MCF 10A (cell line): Measurements from ENCODE around the gene PTPN4. TPM values are rescaled to one million over a fixed set of nuclear protein-coding genes. Genes with fewer than 3 reads are reported as not detected.

Source experiments
- BruUV-seq: library from RNA; stranded (reverse); fragments of 400-500 nt; replicated peaks from 2 replicates; lab custom pipeline; 2021; lab: Mats Ljungman, UMichigan
- CTCF ChIA-PET: fragments of 300-600 bp; sonication (Branson Sonifier 250); formaldehyde crosslinking; extraction: SDS; loops from one replicate; lab custom pipeline; 2021; ENCODE audit warnings: antibody characterized with exemption, inconsistent platforms; lab: Yijun Ruan, JAX
- POLR2A ChIA-PET: fragments of 300-600, 350-650 bp; sonication (Branson Sonifier 250); formaldehyde crosslinking; extraction: SDS; loops from one replicate; lab custom pipeline; 2020; ENCODE audit warnings: antibody characterized with exemption, inconsistent platforms; lab: Yijun Ruan, JAX
- DNase-seq: peaks from one replicate; pipeline ENCODE4 v3.0.0-alpha.2; 2018; ENCODE audit not compliant: unreplicated experiment
- H3K27ac Mint-ChIP-seq: one replicate; pipeline ENCODE4 v1.8.0; 2022; ENCODE audit warnings: mild to moderate bottlenecking, low read depth, mixed read lengths; ENCODE audit not compliant: unreplicated experiment
- H3K27me3 Mint-ChIP-seq: one replicate; pipeline ENCODE4 v1.8.0; 2022; ENCODE audit warnings: mixed read lengths; ENCODE audit not compliant: insufficient read depth, unreplicated experiment
- H3K36me3 Mint-ChIP-seq: one replicate; pipeline ENCODE4 v1.8.0; 2022; ENCODE audit warnings: mild to moderate bottlenecking, moderate library complexity, mixed read lengths; ENCODE audit not compliant: insufficient read depth, unreplicated experiment
- H3K4me1 Mint-ChIP-seq: one replicate; pipeline ENCODE4 v1.8.0; 2022; ENCODE audit warnings: mixed read lengths; ENCODE audit not compliant: insufficient read depth, unreplicated experiment
- H3K4me3 Mint-ChIP-seq: one replicate; pipeline ENCODE4 v1.8.0; 2022; ENCODE audit warnings: mild to moderate bottlenecking, moderate library complexity, mixed read lengths; ENCODE audit not compliant: unreplicated experiment
- H3K9me3 Mint-ChIP-seq: one replicate; pipeline ENCODE4 v1.8.0; 2022; ENCODE audit warnings: mixed read lengths; ENCODE audit not compliant: unreplicated experiment
- CTCF ChIP-seq: fragments of 200-600 bp; IDR thresholded peaks from one replicate; pipeline ENCODE4 v1.8.0; 2022; ENCODE audit warnings: antibody characterized with exemption, mild to moderate bottlenecking; ENCODE audit not compliant: unreplicated experiment
- intact Hi-C: fragments of 100-400 bp; cut with micrococcal nuclease; formaldehyde crosslinking; loops from 2 replicates; pipeline ENCODE4 v1.14.1; 2022
- total RNA-seq: library from RNA; stranded (reverse); gene quantifications from 2 replicates; pipeline ENCODE4 v1.2.3, GENCODE V29; 2022

Gene PTPN4
- total RNA-seq, 1 experiment from 2014 or later, result 21.1 TPM

DNA sequence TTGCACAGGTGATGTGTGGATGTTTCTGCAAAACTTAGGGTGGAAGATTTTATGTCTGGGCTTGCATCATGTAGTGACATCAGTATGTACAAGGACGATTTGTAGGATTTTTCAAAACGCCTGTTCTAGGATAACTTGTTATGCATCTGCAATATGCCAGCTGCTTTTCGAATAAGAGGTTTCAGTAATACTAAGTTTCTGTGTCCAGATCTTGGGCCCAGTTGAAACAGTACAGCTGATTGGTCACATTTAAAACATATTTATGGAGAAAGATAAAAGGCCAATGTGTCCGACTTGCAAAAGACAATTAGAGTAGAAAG is 1.2 kb downstream of the PTPN4 start:
- POLR2A ChIA-PET, result interaction anchor here (0.6 to 4.4 kb wide), 12 partner anchors 9 to 347 kb away, joined by 3 to 17 read pairs (median 5); partner anchors contain the start of gene EPB41L5
- intact Hi-C loops, result loop anchor here (2.0 kb wide), 1 partner anchor 252 kb away; the partner anchor contains the start of gene EPB41L5

GRCh38 chr2:119764832-119765231 is 5.1 kb downstream of the PTPN4 start:
- H3K4me1 Mint-ChIP-seq, result peaks cover 36% of the 10 kb centered on the region
- intact Hi-C loops, result no loop called here
- TF ChIP-seq CTCF, result no peak
- peak overlapping the region; percentile 89 for H3K27ac Mint-ChIP-seq
- H3K36me3 Mint-ChIP-seq, result no peaks in the 10 kb centered on the region
- ChIA-PET POLR2A (interaction anchor here (1.2 to 2.2 kb wide), 6 partner anchors 12 to 331 kb away, joined by 3 to 8 read pairs (median 5); no protein-coding TSS in a partner anchor), CTCF (interaction anchor here (1.6 kb wide), 1 partner anchor 12 kb away, joined by 5 read pairs; no protein-coding TSS in a partner anchor)
- DNase-seq, result no peak
- H3K4me3 Mint-ChIP-seq, result peak overlapping the region; percentile 81
- H3K27me3 Mint-ChIP-seq, result no peaks in the 10 kb centered on the region
- no TSS peak for BruUV-seq
- H3K9me3 Mint-ChIP-seq, result no peaks in the 10 kb centered on the region

More for the DNA sequence above, 1.2 kb downstream of the PTPN4 start:
- peak overlapping the region; percentile 89 for H3K27ac Mint-ChIP-seq
- CTCF ChIA-PET, result interaction anchor here (0.8 to 1.4 kb wide), 3 partner anchors 18 to 415 kb away, joined by 3 to 4 read pairs (median 4); no protein-coding TSS in a partner anchor
- H3K4me1 Mint-ChIP-seq, result peaks cover 52% of the 10 kb centered on the region
- peaks cover 6% of the 10 kb centered on the region for H3K36me3 Mint-ChIP-seq
- peak; percentile 47 for DNase-seq
- no peak for TF ChIP-seq CTCF
- peak overlapping the region; percentile 81 for H3K4me3 Mint-ChIP-seq
- H3K9me3 Mint-ChIP-seq, result no peaks in the 10 kb centered on the region
- BruUV-seq, result TSS peak; percentile 44
- H3K27me3 Mint-ChIP-seq, result no peaks in the 10 kb centered on the region

- Mint-ChIP-seq H3K9me3 (no peaks in the 10 kb centered on the region), H3K4me1 (peaks cover 36% of the 10 kb centered on the region), H3K4me3 (no peak overlapping the region), H3K36me3 (no peaks in the 10 kb centered on the region), H3K27ac (peak overlapping the region; percentile 89), H3K27me3 (no peaks in the 10 kb centered on the region)
- BruUV-seq, result no TSS peak
- no peak for TF ChIP-seq CTCF
- intact Hi-C loops, result no loop called here
- DNase-seq, result no peak
- CTCF ChIA-PET, result interaction anchor here (0.7 to 1.6 kb wide), 2 partner anchors 13 to 32 kb away, joined by 3 to 5 read pairs; no protein-coding TSS in a partner anchor
- POLR2A ChIA-PET, result interaction anchor here (1.2 to 2.2 kb wide), 5 partner anchors 11 to 331 kb away, joined by 3 to 7 read pairs (median 5); no protein-coding TSS in a partner anchor
These were observed 5.8 kb downstream of the PTPN4 start for GRCh38 chr2:119765433-119766002.

DNA sequence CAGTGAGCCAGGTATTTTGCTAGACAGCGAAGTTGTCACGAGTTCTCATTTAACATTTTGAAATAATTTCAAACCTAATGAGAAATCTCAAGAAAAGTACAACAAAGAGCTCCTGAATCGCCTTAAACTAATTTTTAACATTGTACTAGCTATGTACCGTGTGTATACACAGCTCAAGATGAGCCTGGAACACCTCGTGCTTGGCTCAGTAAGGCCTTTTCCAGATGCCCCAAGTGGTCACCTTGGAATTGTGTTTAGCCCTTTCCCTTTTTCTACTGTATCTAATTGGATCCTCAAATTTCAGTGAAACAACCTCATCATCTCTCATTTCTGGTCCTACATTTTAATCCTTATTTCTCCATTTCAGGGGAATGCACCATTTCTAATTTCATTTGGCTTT is 7.2 kb downstream of the PTPN4 start:
- peaks cover 45% of the 10 kb centered on the region for H3K4me1 Mint-ChIP-seq

More for the DNA sequence above, 7.2 kb downstream of the PTPN4 start:
- no TSS peak for BruUV-seq
- ChIA-PET POLR2A (no interaction called here), CTCF (no interaction called here)
- no peaks in the 10 kb centered on the region for H3K36me3 Mint-ChIP-seq
- TF ChIP-seq CTCF, result no peak
- intact Hi-C loops, result no loop called here
- H3K27me3 Mint-ChIP-seq, result no peaks in the 10 kb centered on the region
- no peak overlapping the region for H3K27ac Mint-ChIP-seq
- H3K9me3 Mint-ChIP-seq, result no peaks in the 10 kb centered on the region
- H3K4me3 Mint-ChIP-seq, result no peak overlapping the region
- DNase-seq, result no peak
